IMR-90 (cell line): ENCODE measurements around the gene RABL2A. TPM values are rescaled to one million over a fixed set of nuclear protein-coding genes. Genes with fewer than 3 reads are reported as not detected.
"Not testable (repeated sequence)": the region's sequence is repeated elsewhere in the genome, so short reads cannot be mapped to it uniquely, and the experiment has no call there.

Experiments
- ATAC-seq: fragments of 200-7000 bp; cut with Tn5 transposase; 2 replicates; pipeline ENCODE4 v1.9.1; 2020; ENCODE audit warnings: low read depth, mild to moderate bottlenecking, moderate library complexity
- BruUV-seq: library from RNA; stranded (reverse); fragments of 400-500 nt; replicated peaks from 2 replicates; lab custom pipeline; 2021; lab: Mats Ljungman, UMichigan
- CTCF ChIA-PET: fragments of 300-600 bp; formaldehyde crosslinking; extraction: SDS; loops from one replicate; lab custom pipeline; 2021; ENCODE audit warnings: antibody characterized with exemption; lab: Yijun Ruan, JAX
- POLR2A ChIA-PET: fragments of 300-600 bp; sonication (Branson Sonifier 250); formaldehyde crosslinking; loops from one replicate; lab custom pipeline; 2022; ENCODE audit warnings: antibody characterized with exemption; ENCODE audit not compliant: unreplicated experiment; lab: Charles Lee
- DNase-seq: peaks from one replicate; pipeline ENCODE4 v3.0.0; 2013
- H2AFZ ChIP-seq: replicated peaks from 2 replicates; pipeline ENCODE3; 2013; ENCODE audit warnings: low read length, mild to moderate bottlenecking; ENCODE audit not compliant: poor library complexity
- H2AK5ac ChIP-seq: 2 replicates; pipeline ENCODE4 v1.6.1; 2013; ENCODE audit warnings: low read depth, low read length, inconsistent platforms
- H2AK9ac ChIP-seq: replicated peaks from 2 replicates; pipeline ENCODE3; 2013; ENCODE audit warnings: mild to moderate bottlenecking, low read depth, low read length, moderate library complexity; ENCODE audit not compliant: poor library complexity
- H2BK120ac ChIP-seq: 2 replicates; pipeline ENCODE4 v1.6.1; 2013; ENCODE audit warnings: low read depth, low read length, inconsistent platforms
- H2BK15ac ChIP-seq: 3 replicates; pipeline ENCODE4 v1.6.1; 2013; ENCODE audit warnings: low read depth, low read length, inconsistent platforms
- H2BK20ac ChIP-seq: 2 replicates; pipeline ENCODE4 v1.6.1; 2013; ENCODE audit warnings: low read depth, mild to moderate bottlenecking, inconsistent platforms, low read length, moderate library complexity
- H2BK5ac ChIP-seq: 2 replicates; pipeline ENCODE4 v1.6.1; 2013; ENCODE audit warnings: mild to moderate bottlenecking, low read depth, low read length, inconsistent platforms; ENCODE audit not compliant: poor library complexity, severe bottlenecking
- H3K14ac ChIP-seq: replicated peaks from 2 replicates; pipeline ENCODE4 v1.6.1; 2013; ENCODE audit warnings: low read depth, low read length, inconsistent platforms
- H3K18ac ChIP-seq: 2 replicates; pipeline ENCODE4 v1.6.1; 2013; ENCODE audit warnings: low read depth, low read length, control low read depth
- H3K23ac ChIP-seq: 2 replicates; pipeline ENCODE4 v1.6.1; 2013; ENCODE audit warnings: low read depth, low read length, inconsistent platforms
- H3K27ac ChIP-seq: 2 replicates; pipeline ENCODE4 v1.5.1; 2013; ENCODE audit warnings: mild to moderate bottlenecking, control low read depth, low read length; ENCODE audit not compliant: insufficient read depth
- H3K27me3 ChIP-seq: 2 replicates; pipeline ENCODE4 v1.6.1; 2013; ENCODE audit warnings: low read length; ENCODE audit not compliant: control insufficient read depth, insufficient read depth
- H3K36me3 ChIP-seq: 2 replicates; pipeline ENCODE4 v1.6.1; 2013; ENCODE audit warnings: low read length, mixed read lengths; ENCODE audit not compliant: control insufficient read depth, insufficient read depth
- H3K4ac ChIP-seq: 2 replicates; pipeline ENCODE4 v1.6.1; 2013; ENCODE audit warnings: low read depth, low read length, inconsistent platforms
- H3K4me1 ChIP-seq: 2 replicates; pipeline ENCODE4 v1.6.1; 2013; ENCODE audit warnings: low read length, mixed read lengths; ENCODE audit not compliant: control insufficient read depth, insufficient read depth
- H3K4me2 ChIP-seq: 2 replicates; pipeline ENCODE4 v1.6.1; 2013; ENCODE audit warnings: low read depth, mild to moderate bottlenecking, control low read depth, low read length, moderate library complexity
- H3K4me3 ChIP-seq: 2 replicates; pipeline ENCODE4 v1.5.1; 2013; ENCODE audit warnings: low read depth, mild to moderate bottlenecking, control low read depth, low read length, moderate library complexity; ENCODE audit not compliant: insufficient read depth
- H3K56ac ChIP-seq: 2 replicates; pipeline ENCODE4 v1.6.1; 2013; ENCODE audit warnings: low read length, inconsistent platforms; ENCODE audit not compliant: insufficient read depth; ENCODE audit errors: extremely low read depth
- H3K79me1 ChIP-seq, 2 experiments: 2 replicates each; pipeline ENCODE4 v1.6.1; 2013; ENCODE audit warnings: low read length in 2 of 2, inconsistent platforms in 1 of 2, low read depth in 1 of 2
- H3K9ac ChIP-seq: 2 replicates; pipeline ENCODE4 v1.6.1; 2013; ENCODE audit warnings: low read depth, low read length, control low read depth
- H3K9me1 ChIP-seq: 2 replicates; pipeline ENCODE4 v1.6.1; 2013; ENCODE audit warnings: low read length, inconsistent platforms; ENCODE audit not compliant: insufficient read depth
- H3K9me3 ChIP-seq: 2 replicates; pipeline ENCODE4 v1.6.1; 2013; ENCODE audit warnings: low read length; ENCODE audit not compliant: control insufficient read depth, insufficient read depth
- H4K20me1 ChIP-seq: 2 replicates; pipeline ENCODE4 v1.6.1; 2013; ENCODE audit warnings: low read length, inconsistent platforms; ENCODE audit not compliant: insufficient read depth
- H4K5ac ChIP-seq: 2 replicates; pipeline ENCODE4 v1.6.1; 2013; ENCODE audit warnings: mild to moderate bottlenecking, low read depth, low read length, control low read depth
- H4K8ac ChIP-seq, 2 experiments: 2 replicates each; pipeline ENCODE4 v1.6.1; 2013; ENCODE audit warnings: low read depth in 2 of 2, low read length in 2 of 2, control low read depth in 1 of 2, inconsistent platforms in 1 of 2
- H4K91ac ChIP-seq: 2 replicates; pipeline ENCODE4 v1.6.1; 2013; ENCODE audit warnings: low read depth, low read length, inconsistent platforms; ENCODE audit not compliant: insufficient read depth
- WGBS, 2 experiments: methylation state at CpG; one replicate each; pipeline versions ENCODE4 v1.1.5 to v1.1.7; 2013; ENCODE audit warnings: missing lambda C conversion rate in 2 of 2; ENCODE audit not compliant: insufficient read length in 1 of 2; ENCODE audit errors: extremely low coverage in 2 of 2; 5-methylcytosine and 5-hydroxymethylcytosine counted together
- dilution Hi-C: fragments of 300-500 bp; cut with HindIII; formaldehyde crosslinking; loops from one replicate; pipeline ENCODE4 v1.14.3; 2018; ENCODE audit warnings: low sequenced_read_pairs; ENCODE audit not compliant: unreplicated experiment
- in situ Hi-C: fragments of 300-500 bp; cut with MboI; formaldehyde crosslinking; loops from 3 replicates; pipeline ENCODE4 v1.14.3; 2019; ENCODE audit warnings: low sequenced_read_pairs, inconsistent platforms, mixed read lengths
- intact Hi-C: fragments of 100-400 bp; cut with micrococcal nuclease; formaldehyde crosslinking; loops from 2 replicates; pipeline ENCODE4 v1.10.0; 2022
- polyA plus RNA-seq, 3 experiments: library from polyadenylated mRNA; depleted of rRNA; stranded (reverse); fragments of >200 nt; gene quantifications; 2 replicates each; pipeline ENCODE4 v1.2.3, GENCODE V29; 2012; ENCODE audit warnings: low replicate concordance in 1 of 3
- total RNA-seq: library from RNA; depleted of rRNA; stranded (reverse); fragments of >200 nt; gene quantifications from 2 replicates; pipeline ENCODE4 v1.2.3, GENCODE V29; 2012

RABL2A gene
- total and polyA plus RNA-seq, 2 of the 4 experiments (the other 2 are of a cell fraction), result 3.9 to 11.0 TPM

DNA sequence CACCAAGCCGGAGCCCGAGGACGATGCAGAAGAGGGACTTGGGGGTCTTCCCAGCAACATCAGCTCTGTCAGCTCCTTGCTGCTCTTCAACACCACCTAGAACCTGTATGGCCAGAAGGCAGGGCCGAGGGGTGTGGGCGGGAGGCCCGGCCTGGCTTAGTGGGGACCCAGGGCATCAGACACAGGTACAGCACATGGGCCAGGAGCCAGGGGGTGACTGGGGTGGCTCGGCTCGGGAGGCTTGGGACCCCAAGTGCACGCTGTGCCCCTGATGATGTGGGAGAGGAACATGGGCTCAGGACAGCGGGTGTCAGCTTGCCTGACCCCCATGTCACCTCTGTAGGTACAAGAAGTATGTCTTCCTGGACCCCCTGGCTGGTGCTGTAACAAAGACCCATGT, 31.3 kb upstream of the RABL2A start:
- H3K9me1 ChIP-seq, H4K8ac ChIP-seq, H2AK5ac ChIP-seq, H3K14ac ChIP-seq, H2BK20ac ChIP-seq, H3K56ac ChIP-seq, H2AK9ac ChIP-seq, CTCF ChIA-PET, H3K27ac ChIP-seq, BruUV-seq, H3K79me1 ChIP-seq, dilution Hi-C loops, H3K9ac ChIP-seq, H4K5ac ChIP-seq, H4K20me1 ChIP-seq, H3K23ac ChIP-seq, in situ Hi-C loops, H3K4me1 ChIP-seq, intact Hi-C loops, H3K4me3 ChIP-seq, POLR2A ChIA-PET, H3K18ac ChIP-seq, H2BK5ac ChIP-seq, H3K4ac ChIP-seq, H4K91ac ChIP-seq, H2AFZ ChIP-seq, H2BK120ac ChIP-seq, DNase-seq, H3K27me3 ChIP-seq, H3K9me3 ChIP-seq, H3K4me2 ChIP-seq, H2BK15ac ChIP-seq, ATAC-seq: not testable (repeated sequence)
- peaks cover 12% of the 10 kb centered on the region; the same call in 1 of the 2 replicates for H3K36me3 ChIP-seq
- no CpG with 5 or more reads among the region's 10 CpGs for WGBS, 2 experiments

DNA sequence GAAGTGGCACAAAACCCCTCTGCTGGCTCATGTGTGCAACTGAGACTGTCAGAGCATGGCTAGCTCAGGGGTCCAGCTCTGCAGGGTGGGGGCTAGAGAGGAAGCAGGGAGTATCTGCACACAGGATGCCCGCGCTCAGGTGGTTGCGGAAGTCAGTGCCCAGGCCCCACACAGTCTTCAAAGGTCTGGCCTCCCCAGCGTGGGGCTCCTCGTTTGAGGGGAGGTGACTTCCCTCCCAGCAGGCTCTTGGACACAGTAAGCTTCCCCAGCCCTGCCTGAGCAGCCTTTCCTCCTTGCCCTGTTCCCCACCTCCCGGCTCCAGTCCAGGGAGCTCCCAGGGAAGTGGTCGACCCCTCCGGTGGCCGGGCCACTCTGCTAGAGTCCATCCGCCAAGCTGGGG, 29.9 kb upstream of the RABL2A start:
- H3K4me2 ChIP-seq, H2AK5ac ChIP-seq, POLR2A ChIA-PET, H4K8ac ChIP-seq, H2BK15ac ChIP-seq, in situ Hi-C loops, H3K14ac ChIP-seq, H3K27me3 ChIP-seq, H3K27ac ChIP-seq, DNase-seq, H3K36me3 ChIP-seq, CTCF ChIA-PET, H2AK9ac ChIP-seq, intact Hi-C loops, H2AFZ ChIP-seq, H4K91ac ChIP-seq, H2BK5ac ChIP-seq, H3K79me1 ChIP-seq, H4K20me1 ChIP-seq, H3K18ac ChIP-seq, H3K23ac ChIP-seq, H3K9ac ChIP-seq, H3K56ac ChIP-seq, H4K5ac ChIP-seq, H3K4ac ChIP-seq, H2BK120ac ChIP-seq, H3K9me1 ChIP-seq, H2BK20ac ChIP-seq, ATAC-seq, dilution Hi-C loops, H3K9me3 ChIP-seq, H3K4me1 ChIP-seq, BruUV-seq, H3K4me3 ChIP-seq: not testable (repeated sequence)
- no CpG with 5 or more reads among the region's 10 CpGs for WGBS, 2 experiments
